H9 (cell line): ENCODE measurements around the gene TAF15. TPM values are rescaled to one million over a fixed set of nuclear protein-coding genes. Genes with fewer than 3 reads are reported as not detected.

Experiments
- DNase-seq: peaks from one replicate; pipeline ENCODE4 v3.0.0-alpha.2; 2017
- H2AFZ ChIP-seq: one replicate; pipeline ENCODE4 v1.6.1; 2013; ENCODE audit warnings: mild to moderate bottlenecking, low read length, control low read depth, moderate library complexity
- H2AK5ac ChIP-seq: 2 replicates; pipeline ENCODE4 v1.6.1; 2013; ENCODE audit warnings: low read length, control low read depth, mixed read lengths; ENCODE audit not compliant: insufficient read length
- H2BK120ac ChIP-seq: one replicate; pipeline ENCODE4 v1.6.1; 2013; ENCODE audit warnings: low read depth, mild to moderate bottlenecking, low read length, control low read depth, inconsistent platforms; ENCODE audit not compliant: poor library complexity, severe bottlenecking
- H2BK12ac ChIP-seq: 2 replicates; pipeline ENCODE4 v1.6.1; 2013; ENCODE audit warnings: low read length, control low read depth, mixed read lengths, low read depth; ENCODE audit not compliant: insufficient read length
- H2BK15ac ChIP-seq: 2 replicates; pipeline ENCODE4 v1.6.1; 2013; ENCODE audit warnings: low read depth, low read length, control low read depth
- H2BK20ac ChIP-seq: one replicate; pipeline ENCODE4 v1.6.1; 2013; ENCODE audit warnings: low read depth, mild to moderate bottlenecking, low read length, control low read depth, inconsistent platforms; ENCODE audit not compliant: poor library complexity, severe bottlenecking
- H2BK5ac ChIP-seq: 2 replicates; pipeline ENCODE4 v1.6.1; 2013; ENCODE audit warnings: low read length, control low read depth, mixed read lengths; ENCODE audit not compliant: insufficient read length
- H3K14ac ChIP-seq: 2 replicates; pipeline ENCODE4 v1.6.1; 2013; ENCODE audit warnings: low read length, control low read depth; ENCODE audit not compliant: insufficient read depth
- H3K18ac ChIP-seq: 2 replicates; pipeline ENCODE4 v1.6.1; 2013; ENCODE audit warnings: low read depth, mild to moderate bottlenecking, mixed read lengths, low read length, control low read depth; ENCODE audit not compliant: insufficient read length
- H3K23ac ChIP-seq: 2 replicates; pipeline ENCODE4 v1.6.1; 2013; ENCODE audit warnings: low read length, control low read depth, mixed read lengths, low read depth; ENCODE audit not compliant: insufficient read length
- H3K23me2 ChIP-seq: 2 replicates; pipeline ENCODE4 v1.6.1; 2013; ENCODE audit warnings: low read depth, mild to moderate bottlenecking, mixed read lengths, low read length, control low read depth; ENCODE audit not compliant: insufficient read length, poor library complexity, severe bottlenecking
- H3K27ac ChIP-seq: 2 replicates; pipeline ENCODE4 v1.5.1; 2013; ENCODE audit warnings: low read length, control low read depth, mixed read lengths, low read depth; ENCODE audit not compliant: insufficient read length
- H3K27me3 ChIP-seq: 2 replicates; pipeline ENCODE4 v1.6.1; 2013; ENCODE audit warnings: low read length, control low read depth, inconsistent platforms; ENCODE audit not compliant: insufficient read depth
- H3K4ac ChIP-seq: 2 replicates; pipeline ENCODE4 v1.6.1; 2013; ENCODE audit warnings: low read depth, mild to moderate bottlenecking, control low read depth, inconsistent platforms, low read length, moderate library complexity
- H3K4me1 ChIP-seq: 2 replicates; pipeline ENCODE4 v1.6.1; 2013; ENCODE audit warnings: low read length, control low read depth, inconsistent platforms; ENCODE audit not compliant: insufficient read depth
- H3K4me2 ChIP-seq: 2 replicates; pipeline ENCODE4 v1.6.1; 2013; ENCODE audit warnings: low read length, control low read depth, mixed read lengths; ENCODE audit not compliant: insufficient read length, insufficient read depth
- H3K56ac ChIP-seq: 2 replicates; pipeline ENCODE4 v1.6.1; 2013; ENCODE audit warnings: low read depth, mild to moderate bottlenecking, mixed read lengths, low read length, control low read depth; ENCODE audit not compliant: insufficient read length
- H3K79me1 ChIP-seq: 2 replicates; pipeline ENCODE4 v1.6.1; 2013; ENCODE audit warnings: low read depth, mild to moderate bottlenecking, moderate library complexity, low read length, control low read depth, inconsistent platforms; ENCODE audit not compliant: insufficient read depth, poor library complexity, severe bottlenecking
- H3K79me2 ChIP-seq: 2 replicates; pipeline ENCODE4 v1.6.1; 2013; ENCODE audit warnings: low read length, control low read depth, inconsistent platforms; ENCODE audit not compliant: insufficient read depth
- H3K9ac ChIP-seq: 2 replicates; pipeline ENCODE4 v1.6.1; 2013; ENCODE audit warnings: low read length, control low read depth, mixed read lengths; ENCODE audit not compliant: insufficient read length; ENCODE audit errors: extremely low read depth
- H3K9me3 ChIP-seq: one replicate; pipeline ENCODE4 v1.6.1; 2013; ENCODE audit warnings: low read depth, low read length, inconsistent platforms; ENCODE audit not compliant: control insufficient read depth
- H3T11ph ChIP-seq: one replicate; pipeline ENCODE4 v1.6.1; 2013; ENCODE audit warnings: mild to moderate bottlenecking, low read length, control low read depth, inconsistent platforms
- H4K20me1 ChIP-seq: one replicate; pipeline ENCODE4 v1.6.1; 2013; ENCODE audit not compliant: control insufficient read depth, insufficient read length, insufficient read depth
- H4K5ac ChIP-seq: 2 replicates; pipeline ENCODE4 v1.6.1; 2013; ENCODE audit warnings: low read depth, mild to moderate bottlenecking, mixed read lengths, low read length, control low read depth; ENCODE audit not compliant: insufficient read length
- H4K8ac ChIP-seq: replicated peaks from 2 replicates; pipeline ENCODE4 v1.6.1; 2013; ENCODE audit warnings: low read length, control low read depth, mixed read lengths, low read depth; ENCODE audit not compliant: insufficient read length
- H4K91ac ChIP-seq: 2 replicates; pipeline ENCODE4 v1.6.1; 2013; ENCODE audit warnings: low read depth, mild to moderate bottlenecking, moderate library complexity, mixed read lengths, low read length, control low read depth; ENCODE audit not compliant: insufficient read length
- H3K27ac Mint-ChIP-seq, 3 experiments: 2 replicates in 2 of 3; 3 replicates in 1 of 3; pipeline ENCODE4 v1.8.0; 2020 to 2021; ENCODE audit warnings: mixed read lengths in 3 of 3, mild to moderate bottlenecking in 1 of 3, moderate library complexity in 1 of 3
- H3K27me3 Mint-ChIP-seq: 2 replicates; pipeline ENCODE4 v1.8.0; 2021; ENCODE audit warnings: low read depth, mild to moderate bottlenecking, moderate library complexity, mixed read lengths
- H3K36me3 Mint-ChIP-seq, 3 experiments: 2 replicates in 2 of 3; 3 replicates in 1 of 3; pipeline ENCODE4 v1.8.0; 2020 to 2021; ENCODE audit warnings: low read depth in 3 of 3, mixed read lengths in 3 of 3; ENCODE audit not compliant: insufficient read depth in 1 of 3
- H3K4me1 Mint-ChIP-seq, 2 experiments: 2 replicates each; pipeline ENCODE4 v1.8.0; 2020; ENCODE audit warnings: mixed read lengths in 2 of 2
- H3K4me3 Mint-ChIP-seq, 2 experiments: 2 replicates in 1 of 2; 3 replicates in 1 of 2; pipeline ENCODE4 v1.8.0; 2020 to 2021; ENCODE audit warnings: mild to moderate bottlenecking in 2 of 2, mixed read lengths in 2 of 2, moderate library complexity in 1 of 2
- H3K9me3 Mint-ChIP-seq, 2 experiments: 2 replicates in 1 of 2; 3 replicates in 1 of 2; pipeline ENCODE4 v1.8.0; 2020; ENCODE audit warnings: mild to moderate bottlenecking in 2 of 2, mixed read lengths in 2 of 2, moderate library complexity in 1 of 2
- CTCF ChIP-seq: fragments of 200-600 bp; sonication (generic); conservative IDR thresholded peaks from 3 replicates; pipeline ENCODE4 v1.8.0; 2021; ENCODE audit warnings: antibody characterized with exemption, mild to moderate bottlenecking
- WGBS: extraction: QIAGEN DNeasy Blood & Tissue Kit; methylation state at CpG from one replicate; pipeline ENCODE4 v1.1.7; 2013; ENCODE audit warnings: missing lambda C conversion rate, low lambda C conversion rate, mixed read lengths; ENCODE audit not compliant: insufficient read length; ENCODE audit errors: extremely low coverage; 5-methylcytosine and 5-hydroxymethylcytosine counted together
- total RNA-seq: library from RNA; stranded (reverse); gene quantifications from 2 replicates; pipeline ENCODE4 v1.2.1, GENCODE V29; 2021

TAF15 gene
- total RNA-seq, 1 experiment from 2014 or later = 304 TPM

GRCh38 chr17:35807371-35808144, 1.7 kb upstream of the TAF15 start:
- H3K9ac ChIP-seq = no peak overlapping the region
- H3K79me1 ChIP-seq = peaks cover 2% of the 10 kb centered on the region

More at GRCh38 chr17:35807371-35808144, 1.7 kb upstream of the TAF15 start:
- Histone ChIP-seq H3K9me3 (no peaks in the 10 kb centered on the region), H3T11ph (no peak overlapping the region), H3K4me1 (peaks cover 2% of the 10 kb centered on the region; the same call in 1 of the 2 replicates), H2BK20ac (no peak overlapping the region), H4K5ac (no peak overlapping the region), H2AK5ac (no peak overlapping the region), H2AFZ (no peak overlapping the region), H3K56ac (no peak overlapping the region), H4K8ac (no peak overlapping the region), H4K20me1 (no peaks in the 10 kb centered on the region), H2BK12ac (no peak overlapping the region), H3K27ac (no peak overlapping the region), H2BK5ac (no peak overlapping the region), H4K91ac (no peak overlapping the region), H3K27me3 (no peaks in the 10 kb centered on the region), H2BK120ac (no peak overlapping the region), H3K23me2 (peaks cover 4% of the 10 kb centered on the region), H3K4ac (no peak overlapping the region), H3K23ac (no peak overlapping the region), H3K79me2 (peaks cover 19% of the 10 kb centered on the region; the same call in 1 of the 2 replicates), H3K4me2 (no peak overlapping the region), H3K18ac (no peak overlapping the region), H2BK15ac (no peak overlapping the region), H3K14ac (no peak overlapping the region)
- WGBS = no CpG with 5 or more reads among the region's 7 CpGs
- Mint-ChIP-seq H3K4me1 (peaks cover 29 to 31% of the 10 kb centered on the region in 2 experiments), H3K9me3 (no peaks in the 10 kb centered on the region), H3K4me3 (peak overlapping the region in 1 of 2 experiments; percentile 99; a peak in 2 of 5 replicates), H3K36me3 (peaks cover 9 to 19% (median 11%) of the 10 kb centered on the region in 3 experiments; a peak in 6 of 7 replicates), H3K27me3 (no peaks in the 10 kb centered on the region; the same call in 1 of the 2 replicates), H3K27ac (no peak overlapping the region)
- no peak for DNase-seq
- no peak for TF ChIP-seq CTCF
